ENCODE measurements around the gene USF2.

DNA sequence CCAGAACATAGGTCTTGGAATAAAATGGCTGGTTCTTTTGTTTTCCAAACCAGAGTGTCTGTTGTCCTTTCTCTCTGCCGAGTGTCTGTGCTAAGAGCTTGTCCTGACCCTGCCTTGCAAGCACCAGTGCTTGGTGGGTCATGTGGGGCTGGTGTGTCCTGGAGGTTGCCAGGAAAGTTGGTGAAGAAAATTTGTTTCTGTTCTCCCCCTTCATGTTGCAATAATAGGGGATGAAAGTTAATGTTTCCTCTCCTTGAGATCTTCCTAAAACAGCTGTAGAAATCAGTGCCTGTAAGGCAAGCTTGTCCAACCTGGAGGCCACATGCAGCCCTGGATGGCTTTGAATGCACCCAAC lies 16.3 kb downstream of the USF2 start:
- TF ChIP-seq POLR2A (IDR thresholded peaks at IDR 0.05): no peak
- TF ChIP-seq, protein P1, sequence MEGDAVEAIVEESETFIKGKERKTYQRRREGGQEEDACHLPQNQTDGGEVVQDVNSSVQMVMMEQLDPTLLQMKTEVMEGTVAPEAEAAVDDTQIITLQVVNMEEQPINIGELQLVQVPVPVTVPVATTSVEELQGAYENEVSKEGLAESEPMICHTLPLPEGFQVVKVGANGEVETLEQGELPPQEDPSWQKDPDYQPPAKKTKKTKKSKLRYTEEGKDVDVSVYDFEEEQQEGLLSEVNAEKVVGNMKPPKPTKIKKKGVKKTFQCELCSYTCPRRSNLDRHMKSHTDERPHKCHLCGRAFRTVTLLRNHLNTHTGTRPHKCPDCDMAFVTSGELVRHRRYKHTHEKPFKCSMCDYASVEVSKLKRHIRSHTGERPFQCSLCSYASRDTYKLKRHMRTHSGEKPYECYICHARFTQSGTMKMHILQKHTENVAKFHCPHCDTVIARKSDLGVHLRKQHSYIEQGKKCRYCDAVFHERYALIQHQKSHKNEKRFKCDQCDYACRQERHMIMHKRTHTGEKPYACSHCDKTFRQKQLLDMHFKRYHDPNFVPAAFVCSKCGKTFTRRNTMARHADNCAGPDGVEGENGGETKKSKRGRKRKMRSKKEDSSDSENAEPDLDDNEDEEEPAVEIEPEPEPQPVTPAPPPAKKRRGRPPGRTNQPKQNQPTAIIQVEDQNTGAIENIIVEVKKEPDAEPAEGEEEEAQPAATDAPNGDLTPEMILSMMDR (IDR thresholded peaks at IDR 0.05): no peak

All from gastroesophageal sphincter (tissue), 3 donors.